ENCODE measurements around the gene FOXK2. TPM values are rescaled to one million over a fixed set of nuclear protein-coding genes. Genes with fewer than 3 reads are reported as not detected.
"Not testable (repeated sequence)": the region's sequence is repeated elsewhere in the genome, so short reads cannot be mapped to it uniquely, and the experiment has no call there.

The FOXK2 gene
- total RNA-seq, 1 experiment from 2014 or later = 31.5 TPM

DNA sequence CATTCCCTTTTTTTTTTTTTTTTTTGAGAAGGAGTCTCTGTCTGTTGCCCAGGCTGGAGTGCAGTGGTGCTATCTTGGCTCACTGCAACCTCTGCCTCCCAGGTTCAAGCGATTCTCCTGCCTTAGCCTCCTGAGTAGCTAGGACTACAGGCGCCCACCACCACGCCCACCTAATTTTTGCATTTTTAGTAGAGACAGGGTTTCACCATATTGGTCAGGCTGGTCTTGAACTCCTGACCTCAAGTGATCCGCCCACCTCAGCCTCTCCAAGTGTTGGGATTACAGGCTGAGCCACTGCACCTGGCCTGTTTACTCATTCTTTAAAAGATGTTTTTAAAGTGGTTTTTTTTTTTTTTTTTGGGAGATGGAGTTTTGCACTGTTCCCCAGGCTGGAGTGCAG lies 44.2 kb downstream of the FOXK2 start:
- peak; percentile 49 for DNase-seq (ENCODE audit: low read depth)

GRCh38 chr17:82564241-82564640 lies 44.7 kb downstream of the FOXK2 start:
- no peak for DNase-seq (ENCODE audit: low read depth)

DNA sequence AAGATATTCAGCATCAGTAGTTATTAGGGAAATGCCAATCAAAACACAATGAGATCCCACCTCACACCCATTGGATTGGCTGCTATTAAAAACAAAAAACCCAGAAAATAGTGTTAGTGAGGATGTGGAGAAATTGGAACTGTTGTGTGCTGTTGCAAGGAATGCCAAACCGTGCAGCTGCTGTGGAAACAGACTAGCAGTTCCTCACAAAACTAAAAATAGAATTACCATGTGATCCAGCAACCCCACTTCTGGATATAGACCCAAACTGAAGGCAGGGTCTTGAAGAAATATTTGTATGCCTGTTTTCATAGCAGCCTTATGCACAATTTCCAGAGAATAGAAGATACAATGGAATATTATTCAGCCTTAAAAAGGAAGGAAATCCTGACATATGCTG lies 46.0 kb downstream of the FOXK2 start:
- DNase-seq (ENCODE audit: low read depth) = peak; percentile 70

GRCh38 chr17:82566129-82566960 lies 46.8 kb downstream of the FOXK2 start:
- DNase-seq (ENCODE audit: low read depth) = no peak

GRCh38 chr17:82567286-82567685 lies 47.8 kb downstream of the FOXK2 start:
- no peak for DNase-seq (ENCODE audit: low read depth)

GRCh38 chr17:82568997-82569393 lies 49.5 kb downstream of the FOXK2 start:
- peak; percentile 31 for DNase-seq (ENCODE audit: low read depth)

DNA sequence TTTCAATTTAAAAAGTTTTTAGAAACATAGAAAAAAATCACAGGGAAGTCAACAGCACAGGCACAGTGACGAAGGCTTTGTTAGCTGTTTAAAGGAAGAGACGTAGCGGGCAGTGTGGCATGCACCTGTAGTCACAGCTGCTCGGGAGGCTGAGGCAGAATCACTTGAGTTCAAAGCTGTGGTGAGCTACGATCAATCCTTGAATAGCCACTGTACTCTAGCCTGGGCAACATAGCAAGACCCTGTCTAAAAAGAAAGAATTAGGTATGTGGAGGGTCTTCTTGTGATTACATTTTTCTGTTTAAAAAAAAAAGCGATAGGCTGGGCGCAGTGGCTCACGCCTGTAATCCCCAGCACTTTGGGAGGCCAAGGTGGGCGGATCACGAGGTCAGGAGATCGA lies 50.1 kb downstream of the FOXK2 start:
- no peak for DNase-seq (ENCODE audit: low read depth)

- DNase-seq (ENCODE audit: low read depth) = no peak
Measured at GRCh38 chr17:82570277-82570676, 50.7 kb downstream of the FOXK2 start.

DNA sequence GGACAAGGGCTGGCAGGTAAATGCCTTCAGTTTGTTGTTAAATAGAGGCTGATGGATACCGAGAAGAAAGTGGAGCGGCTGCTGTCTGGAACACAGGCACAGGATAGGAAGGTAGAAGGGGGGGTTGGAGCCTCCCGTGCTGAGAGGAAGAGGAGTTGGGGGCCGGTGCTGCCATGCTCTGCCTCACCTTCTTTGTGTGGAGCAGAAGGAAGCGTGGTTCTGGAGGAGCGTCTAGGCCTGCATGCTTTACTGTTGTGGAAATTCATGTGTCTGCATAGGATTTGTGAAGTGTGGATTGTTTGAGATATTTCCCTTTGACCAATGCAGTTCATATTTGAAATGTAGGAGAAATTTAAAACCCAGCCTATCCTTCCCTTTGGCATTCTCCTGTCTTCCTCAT lies 52.3 kb downstream of the FOXK2 start:
- DNase-seq (ENCODE audit: low read depth) = no peak

DNA sequence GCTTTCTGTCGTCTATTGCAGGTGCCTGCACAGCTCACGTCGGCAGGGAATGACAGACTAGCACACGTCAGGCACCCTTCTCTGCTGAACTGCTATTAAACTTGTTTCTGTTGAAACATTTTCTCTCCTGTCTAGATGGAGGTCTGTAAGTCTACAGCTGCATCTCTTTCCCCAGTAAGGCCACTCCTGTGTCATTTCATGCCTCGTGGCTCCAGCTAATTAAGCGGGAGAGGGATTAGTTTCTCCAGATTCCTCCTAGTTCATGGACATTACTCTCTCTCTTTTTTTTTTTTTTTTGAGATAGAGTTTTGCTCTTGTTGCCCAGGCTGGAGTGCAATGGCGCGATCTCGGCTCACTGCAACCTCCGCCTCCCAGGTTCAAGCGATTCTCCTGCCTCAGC lies 54.5 kb downstream of the FOXK2 start:
- DNase-seq (ENCODE audit: low read depth) = no peak

- not testable (repeated sequence) for DNase-seq (ENCODE audit: low read depth)
Measured at GRCh38 chr17:82575581-82576221, 56.2 kb downstream of the FOXK2 start.

DNA sequence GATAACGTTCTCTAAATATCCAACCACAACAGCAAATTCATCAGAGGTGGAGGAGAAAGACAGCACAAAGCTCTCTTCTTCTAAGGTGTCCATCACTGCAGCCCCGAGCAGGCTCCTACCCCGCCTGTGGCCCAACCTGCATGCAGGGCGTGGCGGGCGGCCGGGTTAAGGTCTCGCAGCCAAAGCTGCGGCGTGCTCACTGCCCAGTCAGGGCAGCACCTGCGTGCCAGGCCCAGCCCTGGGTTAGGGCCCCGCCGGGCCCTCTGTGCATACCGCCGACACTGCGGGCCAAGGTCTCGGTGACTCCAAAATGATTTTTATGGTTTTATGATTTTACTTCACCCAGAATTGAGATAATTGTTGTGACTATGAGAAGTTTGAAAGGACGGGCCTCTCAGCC lies 57.8 kb downstream of the FOXK2 start:
- no peak for DNase-seq (ENCODE audit: low read depth)

- DNase-seq (ENCODE audit: low read depth) = not testable (repeated sequence)
Measured at GRCh38 chr17:82579969-82580368, 60.4 kb downstream of the FOXK2 start.

GRCh38 chr17:82582213-82582612 lies 62.7 kb downstream of the FOXK2 start:
- DNase-seq (ENCODE audit: low read depth) = no peak

GRCh38 chr17:82582709-82583108 lies 63.2 kb downstream of the FOXK2 start:
- no peak for DNase-seq (ENCODE audit: low read depth)

GRCh38 chr17:82583720-82584234 lies 64.2 kb downstream of the FOXK2 start:
- no peak for DNase-seq (ENCODE audit: low read depth)

DNA sequence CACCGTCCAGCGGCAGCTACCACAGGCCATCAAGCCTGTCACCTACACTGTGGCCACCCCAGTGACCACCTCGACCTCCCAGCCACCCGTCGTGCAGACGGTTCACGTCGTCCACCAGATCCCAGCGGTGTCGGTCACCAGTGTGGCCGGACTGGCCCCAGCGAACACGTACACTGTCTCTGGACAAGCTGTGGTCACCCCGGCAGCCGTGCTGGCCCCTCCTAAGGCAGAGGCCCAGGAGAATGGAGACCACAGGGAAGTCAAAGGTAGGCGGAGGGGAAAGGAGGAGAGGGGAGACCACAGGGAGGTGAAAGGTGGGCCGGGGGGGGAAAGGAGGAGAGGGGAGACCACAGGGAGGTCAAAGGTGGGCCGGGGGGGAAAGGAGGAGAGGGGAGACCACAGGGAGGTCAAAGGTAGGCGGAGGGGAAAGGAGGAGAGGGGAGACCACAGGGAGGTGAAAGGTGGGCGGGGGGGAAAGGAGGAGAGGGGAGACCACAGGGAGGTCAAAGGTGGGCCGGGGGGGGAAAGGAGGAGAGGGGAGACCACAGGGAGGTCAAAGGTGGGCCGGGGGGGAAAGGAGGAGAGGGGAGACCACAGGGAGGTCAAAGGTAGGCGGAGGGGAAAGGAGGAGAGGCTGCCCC lies 66.5 kb downstream of the FOXK2 start:
- not testable (repeated sequence) for DNase-seq (ENCODE audit: low read depth)

GRCh38 chr17:82586576-82587233 lies 67.2 kb downstream of the FOXK2 start:
- DNase-seq (ENCODE audit: low read depth) = no peak

- DNase-seq (ENCODE audit: low read depth) = no peak
Measured at GRCh38 chr17:82587234-82588086, 67.9 kb downstream of the FOXK2 start.

DNA sequence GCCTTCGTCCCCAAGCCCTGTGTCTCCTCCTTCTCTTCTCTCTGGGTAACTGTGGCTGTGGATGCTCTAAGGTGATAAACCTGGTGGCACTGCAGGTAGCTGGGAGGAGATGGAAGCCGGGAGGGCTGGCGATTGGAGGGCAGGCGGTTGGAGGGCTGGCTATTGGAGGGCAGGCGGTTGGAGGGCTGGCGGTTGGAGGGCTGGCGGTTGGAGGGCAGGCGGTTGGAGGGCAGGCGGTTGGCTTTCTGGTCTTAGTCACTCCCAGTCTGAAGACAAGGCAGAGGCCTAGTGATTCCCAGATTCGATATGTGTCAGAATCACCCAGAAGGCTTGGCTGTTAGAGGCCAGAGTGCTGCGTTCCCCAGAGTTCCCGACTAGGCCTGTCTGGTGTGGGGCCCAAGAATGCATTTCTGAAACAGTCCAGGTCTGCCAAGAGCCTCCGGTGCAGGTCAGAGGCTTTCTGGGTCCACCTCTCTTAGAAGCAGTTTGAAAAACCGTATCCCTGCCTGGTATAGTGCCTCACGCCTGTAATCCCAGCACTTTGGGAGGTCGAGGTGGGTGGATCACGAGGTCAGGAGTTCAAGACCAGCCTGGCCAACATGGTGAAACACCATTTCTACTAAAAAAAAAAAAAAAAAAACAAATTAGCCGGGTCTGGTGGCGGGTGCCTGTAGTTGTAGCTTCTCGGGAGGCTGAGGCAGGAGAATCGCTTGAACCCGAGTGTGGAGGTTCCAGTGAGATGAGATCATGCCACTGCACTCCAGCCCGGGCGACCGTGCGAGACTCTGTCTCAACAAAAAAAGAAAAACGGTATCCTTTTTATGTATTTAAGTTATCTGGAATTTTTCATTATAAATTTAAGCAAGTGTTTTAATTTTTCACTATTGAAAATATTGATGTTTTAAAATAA lies 69.0 kb downstream of the FOXK2 start:
- DNase-seq (ENCODE audit: low read depth) = no peak
